NCI-H1417 (cell line): Measurements from ENCODE around the gene MSH5.
A peak's percentile ranks its signal among the peaks of the same experiment; 100 is the strongest.
"Not testable (repeated sequence)": the region's sequence is repeated elsewhere in the genome, so short reads cannot be mapped to it uniquely, and the experiment has no call there.

Source experiments
- DNase-seq, 3 experiments: peaks; one replicate each; lab custom pipeline; 2025; lab: John Stamatoyannopoulos, UW

Gene MSH5

DNA sequence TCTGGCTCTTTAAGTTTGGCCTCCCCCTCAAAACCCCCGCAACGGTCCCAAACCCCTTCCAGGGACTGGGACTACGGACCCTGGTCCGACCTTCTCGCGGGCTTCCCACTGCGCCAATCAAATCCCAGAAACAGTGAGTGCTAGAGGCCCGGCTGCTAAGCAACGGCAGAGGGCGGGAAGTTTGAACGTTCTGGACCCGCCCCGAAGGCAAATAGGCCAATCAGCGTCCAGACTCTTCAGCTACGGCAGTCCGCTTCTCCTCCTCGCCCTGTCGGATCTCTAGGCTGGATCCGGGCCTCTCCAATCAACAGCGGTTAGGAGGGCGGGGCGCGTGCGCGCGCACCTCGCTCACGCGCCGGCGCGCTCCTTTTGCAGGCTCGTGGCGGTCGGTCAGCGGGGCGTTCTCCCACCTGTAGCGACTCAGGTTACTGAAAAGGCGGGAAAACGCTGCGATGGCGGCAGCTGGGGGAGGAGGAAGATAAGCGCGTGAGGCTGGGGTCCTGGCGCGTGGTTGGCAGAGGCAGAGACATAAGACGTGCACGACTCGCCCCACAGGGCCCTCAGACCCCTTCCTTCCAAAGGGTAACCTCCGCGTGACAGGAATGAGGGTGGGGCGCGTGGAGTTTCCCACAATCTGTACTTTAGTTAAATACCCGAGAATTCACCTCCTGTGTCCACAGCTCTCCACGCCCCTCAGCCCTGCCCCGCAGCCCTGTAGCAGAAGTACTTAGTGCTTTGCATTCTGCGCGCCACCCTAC is at the start of gene MSH5:
Gene MSH5, plus strand, starts transcription at position 367 of the 758 bp plus-strand sequence. CDS start 462 bp downstream, outside the sequence.
- DNase-seq: peak; percentile 99 to 100 (median 99)

- DNase-seq: no peak
Measured at GRCh38 chr6:31690231-31691077, 49.4 kb upstream of the MSH5 start.

DNA sequence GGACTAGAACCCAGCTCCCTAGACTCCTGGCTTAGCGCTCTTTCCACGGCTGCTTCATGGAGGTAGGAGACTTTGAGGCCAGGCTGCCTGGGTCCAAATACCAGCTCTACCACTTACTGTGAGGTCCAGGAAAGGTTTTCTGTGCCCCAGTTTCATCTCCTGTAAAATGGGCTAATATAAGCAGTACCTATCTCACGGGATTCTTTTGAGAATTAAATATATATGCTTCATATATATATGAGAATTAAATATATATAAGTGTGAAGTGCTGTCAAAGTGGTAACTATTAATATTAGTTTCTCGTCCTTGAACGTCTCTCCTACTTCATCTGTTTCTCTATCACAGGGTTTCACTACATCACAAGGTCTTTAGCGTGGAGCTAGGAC is 48.7 kb upstream of the MSH5 start:
- no peak for DNase-seq

DNA sequence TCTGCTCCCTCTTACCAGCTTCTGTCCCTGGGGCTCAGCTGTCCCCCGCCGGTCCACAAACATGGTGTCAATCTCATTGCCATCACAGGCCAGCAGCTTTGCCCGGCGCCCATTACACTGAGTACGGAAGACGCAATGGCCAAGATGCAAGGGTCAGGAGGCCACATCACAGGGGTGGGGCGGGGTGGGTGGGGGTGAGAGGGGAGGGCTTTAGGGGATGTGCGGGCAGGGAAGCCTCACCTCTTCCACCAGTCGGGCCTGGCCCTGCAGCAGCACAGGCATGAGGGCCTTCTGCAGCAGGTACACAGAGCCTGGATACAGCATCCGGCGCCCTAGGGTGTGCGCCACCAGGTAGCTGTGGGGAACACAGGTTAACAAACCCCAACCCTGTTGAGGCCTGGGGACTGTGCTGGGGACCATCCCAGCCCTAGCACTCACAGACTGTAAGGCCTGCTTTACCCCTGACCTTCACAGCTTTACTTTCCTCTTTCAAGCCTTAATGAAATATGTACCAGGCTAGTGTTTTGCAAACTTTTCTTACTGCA is 48.2 kb upstream of the MSH5 start:
- DNase-seq: no peak

GRCh38 chr6:31692353-31692752 is 47.5 kb upstream of the MSH5 start:
- no peak for DNase-seq

- DNase-seq: no peak
Measured at GRCh38 chr6:31692886-31693285, 46.9 kb upstream of the MSH5 start.

- no peak for DNase-seq
Measured at GRCh38 chr6:31693535-31693934, 46.3 kb upstream of the MSH5 start.

DNA sequence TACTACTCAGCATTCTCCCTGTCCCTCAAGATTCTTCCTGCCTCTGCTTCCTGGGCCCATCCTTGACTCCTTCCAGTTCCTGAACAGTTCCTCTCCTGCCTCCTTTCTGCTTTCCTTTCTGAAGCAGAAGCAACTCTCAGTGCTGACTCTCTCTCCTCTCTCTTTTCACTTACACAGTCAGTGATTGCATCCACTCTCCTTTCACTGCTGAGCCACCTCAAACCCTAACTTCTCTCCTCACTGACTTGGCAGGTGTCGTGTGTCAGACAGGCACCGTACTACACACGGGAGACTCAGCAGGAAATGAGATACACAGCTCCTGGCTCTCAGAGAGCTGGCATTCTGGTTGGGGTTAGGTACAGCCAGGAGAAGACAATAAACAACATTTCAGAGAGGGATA is 42.2 kb upstream of the MSH5 start:
- DNase-seq: no peak

- DNase-seq: no peak
Measured at GRCh38 chr6:31700740-31701401, 38.9 kb upstream of the MSH5 start.

DNA sequence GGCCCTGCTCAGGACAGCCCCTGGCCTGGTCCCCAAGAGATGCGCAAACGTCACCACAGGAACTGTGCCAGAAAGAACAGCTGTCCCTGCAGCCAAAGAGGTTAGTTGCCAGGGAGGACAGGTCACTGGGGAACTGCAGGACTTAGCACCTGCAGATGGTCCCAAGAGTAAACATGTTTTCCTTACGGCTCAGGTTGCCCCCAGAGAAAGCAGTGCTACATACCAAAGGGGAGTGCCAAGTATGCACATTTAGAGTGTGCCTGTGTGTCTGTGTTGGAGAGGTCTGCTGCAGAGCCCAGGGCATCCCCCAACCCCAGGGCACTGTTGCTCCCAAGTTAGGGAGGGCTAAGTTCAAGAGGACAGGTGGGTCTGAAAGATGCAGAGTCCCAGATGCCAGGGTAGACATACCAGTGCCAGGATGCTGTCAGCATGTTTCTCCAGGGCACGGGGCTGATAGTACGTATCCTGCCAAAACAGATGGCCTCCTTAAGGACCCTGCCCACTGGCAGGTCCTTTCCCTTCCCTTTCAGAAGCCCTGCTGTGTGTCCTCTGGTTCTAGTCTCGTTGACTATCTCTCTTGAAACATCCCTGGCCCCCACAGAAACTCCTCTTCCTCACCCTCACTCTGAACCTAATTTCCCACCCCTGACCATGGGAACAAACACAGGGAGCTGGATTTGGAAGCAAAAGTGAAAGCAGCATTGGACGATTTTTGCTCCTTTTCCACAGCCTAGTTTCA is 38.0 kb upstream of the MSH5 start:
- DNase-seq: peak in 1 of 3 experiments; percentile 64

- DNase-seq: peak in 1 of 3 experiments; percentile 53
Measured at GRCh38 chr6:31702405-31702818, 37.4 kb upstream of the MSH5 start.

GRCh38 chr6:31702819-31703716 is 36.7 kb upstream of the MSH5 start, which contains the start of gene ABHD16A:
TSS of gene ABHD16A (minus strand) at chr6:31703324. CDS start at chr6:31703281, 43 bp downstream.
- DNase-seq: peak; percentile 96 to 98 (median 98)

DNA sequence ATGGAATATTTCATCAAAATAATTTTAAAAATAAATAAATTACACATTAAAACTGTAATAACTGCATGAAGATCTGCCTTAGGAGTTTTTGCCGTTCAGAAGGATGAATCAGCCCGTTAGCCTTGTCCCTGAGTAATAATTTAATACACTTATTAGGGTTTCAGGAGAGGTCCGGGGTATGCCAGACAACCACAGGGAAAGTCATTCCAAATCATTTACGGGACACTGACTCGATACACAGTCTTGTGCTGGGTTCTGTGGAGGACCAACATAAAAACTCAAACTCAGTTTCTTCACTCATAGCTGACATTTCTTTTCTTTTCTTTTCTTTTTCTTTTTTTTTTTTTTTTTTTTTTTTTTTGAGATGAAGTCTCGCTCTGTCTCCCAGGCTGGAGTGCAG is 33.9 kb upstream of the MSH5 start:
- DNase-seq: no peak

DNA sequence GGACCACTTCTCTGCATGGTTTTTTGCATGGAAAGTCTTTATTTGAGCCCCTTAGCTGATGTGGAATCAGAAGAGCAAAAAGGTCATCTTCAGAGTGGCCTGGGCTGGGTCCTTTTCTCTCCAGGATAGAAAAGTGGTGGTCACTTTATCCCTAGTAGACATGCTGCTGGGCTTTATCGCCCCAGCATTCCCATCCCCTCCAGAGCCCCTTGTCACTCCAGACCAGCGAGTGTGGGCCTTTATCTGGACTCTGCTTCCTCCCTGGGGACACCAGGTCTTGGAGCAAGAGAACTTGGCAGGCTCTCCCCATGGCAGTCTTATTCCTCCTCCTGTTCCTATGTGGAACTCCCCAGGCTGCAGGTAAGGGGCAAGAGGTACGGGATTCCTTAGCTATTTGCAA is 33.2 kb upstream of the MSH5 start, which contains the start of gene LY6G6F:
Gene LY6G6F, plus strand, starts transcription at position 268 of the 400 bp plus-strand sequence. Its CDS starts 41 bp downstream, at position 309.
- DNase-seq: no peak

GRCh38 chr6:31707701-31708100 is 32.1 kb upstream of the MSH5 start:
- DNase-seq: no peak

- DNase-seq: no peak
Measured at GRCh38 chr6:31708224-31708623, 31.6 kb upstream of the MSH5 start.

DNA sequence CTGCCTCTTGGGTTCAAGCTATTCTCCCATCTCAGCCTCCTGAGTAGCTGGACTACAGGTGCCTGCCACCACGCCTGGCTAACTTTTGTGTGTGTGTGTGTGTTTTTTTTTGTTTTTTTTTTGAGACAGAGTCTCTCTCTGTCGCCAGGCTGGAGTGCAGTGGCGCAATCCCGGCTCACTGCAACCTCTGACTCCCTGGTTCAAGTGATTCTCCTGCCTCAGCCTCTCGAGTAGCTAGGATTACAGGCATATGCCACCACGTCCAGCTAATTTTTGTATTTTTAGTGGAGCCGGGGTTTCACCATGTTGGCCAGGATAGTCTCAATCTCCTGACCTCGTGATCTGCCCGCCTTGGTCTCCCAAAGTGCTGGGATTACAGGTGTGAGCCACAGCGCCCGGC is 30.6 kb upstream of the MSH5 start:
- not testable (repeated sequence) for DNase-seq

DNA sequence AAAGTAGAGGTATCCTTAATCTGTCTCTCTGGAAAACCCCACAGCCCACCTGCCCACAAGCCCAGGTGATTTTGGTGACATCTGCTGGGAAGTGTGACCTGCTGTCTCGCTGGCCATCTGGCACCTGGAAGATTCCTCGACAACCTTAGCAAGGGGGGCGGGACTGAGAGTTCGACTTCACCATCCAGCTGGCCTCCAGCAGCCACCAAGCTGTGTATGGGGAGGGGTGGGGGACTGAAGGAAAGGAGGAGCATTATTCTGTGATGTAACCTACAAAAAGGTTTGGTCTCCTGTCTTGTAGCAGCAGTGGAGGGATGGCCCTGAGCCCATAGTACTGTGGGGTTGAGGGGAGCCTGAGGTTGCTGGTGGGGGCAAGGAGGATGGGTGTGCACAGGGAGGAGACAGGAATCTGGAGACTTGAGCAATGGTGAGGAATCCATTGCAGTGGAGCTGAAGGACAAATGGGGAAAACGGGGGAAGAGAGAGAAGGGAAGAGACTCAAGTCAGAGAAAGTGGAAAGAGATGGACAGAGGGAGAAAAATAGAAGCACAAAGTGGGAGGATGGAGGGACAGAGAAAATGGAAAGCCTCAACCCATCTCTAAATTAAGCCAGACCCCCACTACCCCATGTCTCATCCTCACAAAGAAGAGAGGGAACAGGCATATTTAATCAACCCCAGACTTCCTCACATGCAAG is 29.1 kb upstream of the MSH5 start:
- no peak for DNase-seq

DNA sequence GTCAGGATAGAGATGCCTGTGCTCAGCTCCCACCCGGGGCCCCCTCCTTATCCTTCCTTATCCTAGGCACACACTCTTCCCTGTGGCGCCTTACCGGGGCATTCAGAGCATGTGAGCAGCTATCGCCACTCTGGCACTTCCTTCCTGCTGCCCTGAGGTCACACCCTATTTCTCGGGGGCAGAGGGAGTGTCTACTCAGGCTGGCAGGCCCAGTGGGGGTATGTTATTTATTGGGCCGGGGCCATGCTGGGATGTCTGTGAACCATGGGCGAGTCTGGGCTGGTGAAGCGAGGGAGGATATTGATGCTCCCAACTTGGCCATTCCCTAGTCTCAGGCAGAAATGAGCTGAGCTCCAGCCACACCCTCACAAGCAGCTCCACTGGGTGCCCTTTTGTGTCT is 28.6 kb upstream of the MSH5 start:
- DNase-seq: peak in 2 of 3 experiments; percentile 24 to 28

GRCh38 chr6:31712296-31712695 is 27.5 kb upstream of the MSH5 start:
- DNase-seq: peak in 1 of 3 experiments; percentile 23
